Activated CD4-positive, alpha-beta T cell treated with anti-CD3 and anti-CD28 coated beads for 36 hours (primary cell): Measurements from ENCODE around the gene SOHLH1. TPM values are rescaled to one million over a fixed set of nuclear protein-coding genes. Genes with fewer than 3 reads are reported as not detected.

ENCODE experiments used
- ATAC-seq: fragments of 200-7000 bp; cut with Tn5 transposase; one replicate; pipeline ENCODE4 v1.10.0; 2021; ENCODE audit warnings: mild to moderate bottlenecking, moderate library complexity
- CTCF ChIA-PET: fragments of 350-600 bp; sonication (Branson Sonifier 250); formaldehyde crosslinking; loops from one replicate; lab custom pipeline; 2021; ENCODE audit warnings: antibody characterized with exemption; lab: Charles Lee
- POLR2A ChIA-PET: fragments of 350-600 bp; sonication (Branson Sonifier 250); formaldehyde crosslinking; loops from one replicate; lab custom pipeline; 2021; ENCODE audit warnings: antibody characterized with exemption, inconsistent platforms; lab: Charles Lee
- DNase-seq: peaks from one replicate; pipeline ENCODE4 v3.0.0-alpha.2; 2020
- H3K27ac Mint-ChIP-seq: one replicate; pipeline ENCODE4 v1.8.0; 2021; ENCODE audit warnings: mixed read lengths
- H3K27me3 Mint-ChIP-seq: one replicate; pipeline ENCODE4 v1.8.0; 2021; ENCODE audit warnings: mixed read lengths
- H3K36me3 Mint-ChIP-seq: one replicate; pipeline ENCODE4 v1.8.0; 2021; ENCODE audit warnings: low read depth, mixed read lengths
- H3K4me1 Mint-ChIP-seq: one replicate; pipeline ENCODE4 v1.8.0; 2021; ENCODE audit warnings: mixed read lengths
- H3K4me3 Mint-ChIP-seq: one replicate; pipeline ENCODE4 v1.8.0; 2021; ENCODE audit warnings: mild to moderate bottlenecking, moderate library complexity, mixed read lengths
- H3K9me3 Mint-ChIP-seq: one replicate; pipeline ENCODE4 v1.8.0; 2021; ENCODE audit warnings: low read depth, mixed read lengths
- intact Hi-C, 2 experiments: fragments of 100-400 bp; cut with DNase I in 1 of 2; cut with micrococcal nuclease in 1 of 2; formaldehyde crosslinking; loops; one replicate each; pipeline versions ENCODE4 v1.14.2 to v1.15.1; 2022 to 2024; cut with DNase I, micrococcal nuclease
- total RNA-seq, 2 experiments: library from RNA; stranded (reverse); gene quantifications; one replicate each; pipeline ENCODE4 v1.2.3, GENCODE V29; 2021

The SOHLH1 gene
- total RNA-seq, 2 experiments from 2014 or later, result not detected

- CTCF ChIA-PET, result no interaction called here
- POLR2A ChIA-PET, result no interaction called here
- Mint-ChIP-seq H3K36me3 (no peaks in the 10 kb centered on the region), H3K27ac (no peak overlapping the region), H3K9me3 (no peaks in the 10 kb centered on the region), H3K4me3 (no peak overlapping the region), H3K4me1 (no peaks in the 10 kb centered on the region), H3K27me3 (peaks cover 3% of the 10 kb centered on the region)
- ATAC-seq (no peak), DNase-seq (no peak)
- intact Hi-C loops, result no loop called here
These were observed 514 bp downstream of the SOHLH1 start for GRCh38 chr9:135698767-135699166.

DNA sequence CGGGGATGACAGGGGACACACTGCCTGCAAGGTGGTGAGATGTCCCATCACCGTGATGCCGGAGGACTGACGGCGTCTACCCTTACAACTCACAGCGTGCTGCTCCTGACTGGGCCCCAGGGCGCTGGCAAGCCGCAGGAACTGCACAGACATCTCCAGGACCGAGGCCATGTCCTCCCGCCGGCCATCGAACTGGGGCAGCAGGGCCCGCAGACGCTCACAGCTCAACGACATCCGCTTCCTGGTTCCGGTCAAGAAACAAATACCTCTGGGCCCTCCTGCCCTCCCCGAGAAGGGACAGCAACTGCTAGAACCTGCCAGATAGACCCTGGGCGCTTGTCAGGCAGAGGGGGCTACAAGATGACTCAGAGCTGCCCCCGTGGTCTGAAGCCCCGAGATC, 1.0 kb downstream of the SOHLH1 start:
- Mint-ChIP-seq H3K4me3 (no peak overlapping the region), H3K4me1 (no peaks in the 10 kb centered on the region), H3K27me3 (no peaks in the 10 kb centered on the region), H3K27ac (no peak overlapping the region), H3K9me3 (no peaks in the 10 kb centered on the region), H3K36me3 (no peaks in the 10 kb centered on the region)
- ChIA-PET CTCF (no interaction called here), POLR2A (no interaction called here)
- DNase-seq, result no peak
- intact Hi-C loops, result no loop called here
- no peak for ATAC-seq

GRCh38 chr9:135697226-135697625, 2.1 kb downstream of the SOHLH1 start:
- intact Hi-C loops, result no loop called here
- DNase-seq, result no peak
- Mint-ChIP-seq H3K27me3 (no peaks in the 10 kb centered on the region), H3K27ac (no peak overlapping the region), H3K4me3 (no peak overlapping the region), H3K4me1 (no peaks in the 10 kb centered on the region), H3K36me3 (no peaks in the 10 kb centered on the region), H3K9me3 (no peaks in the 10 kb centered on the region)
- no peak for ATAC-seq
- CTCF ChIA-PET, result no interaction called here
- POLR2A ChIA-PET, result no interaction called here

DNA sequence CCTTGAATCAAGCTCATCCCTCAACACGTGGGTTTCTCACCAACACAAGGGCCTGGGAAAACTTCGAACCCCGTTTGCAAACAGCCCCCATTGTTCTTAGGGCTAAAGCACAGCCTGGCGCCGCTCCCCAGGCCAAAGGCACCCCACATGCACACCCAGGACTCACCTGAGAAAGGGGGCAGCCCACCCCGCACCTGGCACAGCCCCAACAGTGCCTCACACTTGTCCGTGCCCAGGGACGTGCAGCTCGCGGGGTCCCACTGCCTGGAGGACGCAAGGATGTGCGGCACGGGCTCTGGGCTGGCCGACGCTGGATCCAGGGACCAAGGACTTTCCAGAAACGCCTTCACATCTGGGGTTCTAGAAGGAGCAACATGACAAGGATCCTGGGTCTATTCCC, 2.8 kb downstream of the SOHLH1 start:
- H3K27ac Mint-ChIP-seq, result no peak overlapping the region
- POLR2A ChIA-PET, result no interaction called here
- H3K9me3 Mint-ChIP-seq, result no peaks in the 10 kb centered on the region
- intact Hi-C loops, result no loop called here
- ATAC-seq (no peak), DNase-seq (no peak)
- CTCF ChIA-PET, result no interaction called here
- no peaks in the 10 kb centered on the region for H3K27me3 Mint-ChIP-seq
- H3K4me1 Mint-ChIP-seq, result no peaks in the 10 kb centered on the region
- no peak overlapping the region for H3K4me3 Mint-ChIP-seq
- no peaks in the 10 kb centered on the region for H3K36me3 Mint-ChIP-seq

DNA sequence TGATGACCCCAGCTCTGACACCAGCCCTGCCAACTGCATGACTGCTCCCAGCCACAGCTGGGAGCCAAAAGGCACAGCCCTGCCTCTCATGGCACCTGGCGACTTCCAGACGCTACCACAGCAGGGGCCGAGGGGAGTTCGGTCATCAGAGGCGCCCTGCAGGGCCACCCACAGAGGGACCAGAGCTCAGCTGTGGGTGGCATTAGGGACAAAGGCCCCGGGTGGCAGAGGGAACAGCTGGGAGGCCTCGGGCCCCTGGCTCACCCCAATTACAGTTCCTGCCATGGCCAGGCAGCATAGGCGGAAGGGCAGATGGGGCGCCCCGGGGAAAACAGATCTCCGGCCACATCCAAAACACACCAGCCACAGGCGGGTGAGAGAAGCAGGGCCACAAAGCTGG, 3.6 kb downstream of the SOHLH1 start:
- Mint-ChIP-seq H3K4me3 (no peak overlapping the region), H3K27ac (no peak overlapping the region), H3K27me3 (no peaks in the 10 kb centered on the region), H3K4me1 (no peaks in the 10 kb centered on the region), H3K9me3 (no peaks in the 10 kb centered on the region), H3K36me3 (no peaks in the 10 kb centered on the region)
- POLR2A ChIA-PET, result no interaction called here
- intact Hi-C loops, result no loop called here
- DNase-seq, result no peak
- no peak for ATAC-seq
- CTCF ChIA-PET, result no interaction called here

- Mint-ChIP-seq H3K9me3 (no peaks in the 10 kb centered on the region), H3K27ac (no peak overlapping the region), H3K27me3 (no peaks in the 10 kb centered on the region), H3K36me3 (no peaks in the 10 kb centered on the region), H3K4me3 (no peak overlapping the region), H3K4me1 (no peaks in the 10 kb centered on the region)
- DNase-seq, result no peak
- CTCF ChIA-PET, result no interaction called here
- no peak for ATAC-seq
- POLR2A ChIA-PET, result no interaction called here
- intact Hi-C loops, result no loop called here
These were observed 4.2 kb downstream of the SOHLH1 start for GRCh38 chr9:135695036-135695435.

DNA sequence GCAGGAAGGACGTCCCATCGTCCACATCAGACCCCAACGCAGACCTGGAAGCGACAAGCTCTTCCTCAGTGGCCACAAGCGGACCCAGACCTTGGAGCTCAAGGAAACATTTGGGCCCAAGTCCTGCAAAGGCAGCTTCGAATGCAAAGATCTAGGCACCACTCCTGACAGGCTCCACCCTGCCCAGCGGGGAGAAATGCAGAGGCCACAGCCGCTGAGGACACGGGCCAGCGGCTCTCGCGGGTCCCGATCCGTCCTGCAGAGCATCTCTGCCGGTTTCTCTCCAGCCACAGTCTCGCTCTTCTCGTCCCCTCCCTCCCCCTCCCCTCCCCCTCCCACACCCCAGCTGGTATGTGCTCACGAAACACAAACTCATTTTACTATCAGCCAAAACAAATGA, 4.9 kb downstream of the SOHLH1 start:
- no peak for ATAC-seq
- ChIA-PET POLR2A (no interaction called here), CTCF (interaction anchor here (0.9 kb wide), 1 partner anchor 9 kb away, joined by 3 read pairs; no protein-coding TSS in a partner anchor)
- no peaks in the 10 kb centered on the region for H3K4me1 Mint-ChIP-seq
- DNase-seq, result no peak
- no peaks in the 10 kb centered on the region for H3K27me3 Mint-ChIP-seq
- no peak overlapping the region for H3K27ac Mint-ChIP-seq
- no peaks in the 10 kb centered on the region for H3K9me3 Mint-ChIP-seq
- H3K4me3 Mint-ChIP-seq, result no peak overlapping the region
- intact Hi-C loops, result no loop called here
- H3K36me3 Mint-ChIP-seq, result no peaks in the 10 kb centered on the region

GRCh38 chr9:135693771-135694170, 5.5 kb downstream of the SOHLH1 start:
- ChIA-PET CTCF (interaction anchor here (0.6 to 0.9 kb wide), 2 partner anchors 10 to 652 kb away, joined by 3 read pairs; no protein-coding TSS in a partner anchor), POLR2A (no interaction called here)
- Mint-ChIP-seq H3K36me3 (no peaks in the 10 kb centered on the region), H3K27me3 (no peaks in the 10 kb centered on the region), H3K4me3 (no peak overlapping the region), H3K27ac (no peak overlapping the region), H3K9me3 (no peaks in the 10 kb centered on the region), H3K4me1 (no peaks in the 10 kb centered on the region)
- DNase-seq (no peak), ATAC-seq (no peak)
- intact Hi-C loops, result no loop called here

DNA sequence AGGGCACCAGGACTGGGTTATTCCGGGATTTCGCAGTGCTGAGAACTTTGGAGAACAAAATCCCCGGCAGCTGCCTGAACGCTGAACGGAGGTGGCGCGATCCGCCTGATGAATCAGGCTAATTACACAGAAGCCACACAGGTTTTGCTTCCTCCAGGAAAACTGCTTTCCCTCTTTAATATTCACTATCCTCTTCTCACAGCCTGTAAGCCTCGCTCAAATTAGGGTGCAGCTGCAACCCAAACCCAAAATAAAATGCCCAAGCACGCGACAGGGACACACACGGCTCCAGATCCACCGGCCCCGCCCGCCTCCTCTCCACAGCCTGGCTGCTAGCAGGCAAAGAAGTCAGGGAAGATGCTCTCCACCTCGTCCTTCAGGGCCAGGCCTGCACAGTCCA, 6.0 kb downstream of the SOHLH1 start:
- Mint-ChIP-seq H3K4me1 (no peaks in the 10 kb centered on the region), H3K9me3 (no peaks in the 10 kb centered on the region), H3K4me3 (no peak overlapping the region), H3K27me3 (no peaks in the 10 kb centered on the region), H3K27ac (no peak overlapping the region), H3K36me3 (no peaks in the 10 kb centered on the region)
- no peak for DNase-seq
- ChIA-PET POLR2A (no interaction called here), CTCF (interaction anchor here (0.6 to 0.9 kb wide), 2 partner anchors 10 to 651 kb away, joined by 3 read pairs; no protein-coding TSS in a partner anchor)
- intact Hi-C loops, result no loop called here
- no peak for ATAC-seq

GRCh38 chr9:135692410-135692809, 6.9 kb downstream of the SOHLH1 start:
- ATAC-seq, result no peak
- H3K27ac Mint-ChIP-seq, result no peak overlapping the region
- DNase-seq, result no peak
- no peaks in the 10 kb centered on the region for H3K36me3 Mint-ChIP-seq
- H3K4me3 Mint-ChIP-seq, result no peak overlapping the region
- no peaks in the 10 kb centered on the region for H3K4me1 Mint-ChIP-seq
- ChIA-PET POLR2A (no interaction called here), CTCF (no interaction called here)
- H3K27me3 Mint-ChIP-seq, result no peaks in the 10 kb centered on the region
- intact Hi-C loops, result no loop called here
- no peaks in the 10 kb centered on the region for H3K9me3 Mint-ChIP-seq

GRCh38 chr9:135690836-135691570, 8.3 kb downstream of the SOHLH1 start:
- ATAC-seq, result no peak
- ChIA-PET POLR2A (no interaction called here), CTCF (no interaction called here)
- no peak for DNase-seq
- H3K4me3 Mint-ChIP-seq, result no peak overlapping the region
- no peaks in the 10 kb centered on the region for H3K27me3 Mint-ChIP-seq
- H3K4me1 Mint-ChIP-seq, result no peaks in the 10 kb centered on the region
- intact Hi-C loops, result no loop called here
- no peaks in the 10 kb centered on the region for H3K36me3 Mint-ChIP-seq
- no peaks in the 10 kb centered on the region for H3K9me3 Mint-ChIP-seq
- no peak overlapping the region for H3K27ac Mint-ChIP-seq

GRCh38 chr9:135689011-135689410, 10.3 kb downstream of the SOHLH1 start:
- Mint-ChIP-seq H3K27me3 (no peaks in the 10 kb centered on the region), H3K27ac (no peak overlapping the region), H3K9me3 (no peaks in the 10 kb centered on the region), H3K4me3 (no peak overlapping the region), H3K36me3 (no peaks in the 10 kb centered on the region), H3K4me1 (no peaks in the 10 kb centered on the region)
- no peak for DNase-seq
- ChIA-PET POLR2A (no interaction called here), CTCF (no interaction called here)
- intact Hi-C loops, result no loop called here
- no peak for ATAC-seq
